Body of pancreas (tissue), 4 donors: Measurements from ENCODE around the gene MCM6. TPM values are rescaled to one million over a fixed set of nuclear protein-coding genes. Genes with fewer than 3 reads are reported as not detected.

Source experiments
- ATAC-seq: fragments of 150-250 bp; one replicate; pipeline ENCODE4 v1.9.1; 2016
- DNase-seq, 4 donors: peaks; one replicate each; pipeline ENCODE4 v3.0.0-alpha.2; 2019
- H3K27ac ChIP-seq, 4 donors: fragments of 200-600 bp; sonication (generic); 1 replicate in 3 of 4; 2 replicates in 1 of 4; pipeline versions ENCODE4 v1.5.1 to v1.6.1; 2016 to 2019; ENCODE audit warnings: mild to moderate bottlenecking in 1 of 4, mixed read lengths in 1 of 4, moderate library complexity in 1 of 4
- H3K27me3 ChIP-seq, 2 donors: fragments of 200-600 bp; sonication (generic); one replicate each; pipeline ENCODE4 v1.6.0; 2016; ENCODE audit warnings: mild to moderate bottlenecking in 1 of 2
- H3K36me3 ChIP-seq, 2 donors: fragments of 200-600 bp; sonication (generic); replicated peaks in 1 of 2; 2 replicates each; pipeline ENCODE4 v1.5.1; 2016; ENCODE audit warnings: low read depth in 2 of 2; ENCODE audit not compliant: insufficient read depth in 1 of 2
- H3K4me1 ChIP-seq: fragments of 200-600 bp; sonication (generic); one replicate; pipeline ENCODE4 v1.6.0; 2016
- H3K4me3 ChIP-seq, 2 donors: fragments of 200-600 bp; sonication (generic); 1 replicate in 1 of 2; 2 replicates in 1 of 2; pipeline ENCODE4 v1.5.1; 2016 to 2019
- H3K9me3 ChIP-seq, 3 donors: fragments of 200-600 bp; sonication (generic); 1 replicate in 2 of 3; 2 replicates in 1 of 3; pipeline ENCODE4 v1.5.1; 2016
- POLR2A ChIP-seq, 3 donors: fragments of 450-650 bp; IDR thresholded peaks; one replicate each; pipeline ENCODE4 v1.6.1; 2016; ENCODE audit warnings: antibody characterized with exemption in 3 of 3, mild to moderate bottlenecking in 2 of 3
- WGBS, 2 donors: methylation state at CpG; one replicate each; pipeline ENCODE4 v1.1.5; 2017; 5-methylcytosine and 5-hydroxymethylcytosine counted together
- intact Hi-C: fragments of 100-400 bp; cut with DNase I; formaldehyde crosslinking; loops from one replicate; pipeline ENCODE4 v1.15.1; 2023
- total RNA-seq, 2 donors: library from RNA; depleted of rRNA; stranded (reverse); fragments of >200 nt; gene quantifications; one replicate each; pipeline ENCODE4 v1.1.0, GENCODE V29; 2016
- TF ChIP-seq, protein P1 (sequence below), 7 experiments: fragments of 450-650 bp in 4 of 7; fragments of 200-600 bp in 3 of 7; sonication (generic) in 3 of 7; IDR thresholded peaks; one replicate each; pipeline ENCODE4 v1.5.1; 2016 to 2019; ENCODE audit warnings: antibody characterized with exemption in 7 of 7

Gene MCM6
- total RNA-seq, 2 donors from 2014 or later = 1.0 to 4.9 TPM

- ATAC-seq (no peak), DNase-seq (no peak)
- Histone ChIP-seq H3K4me1 (peaks cover 15% of the 10 kb centered on the region), H3K4me3 (no peak overlapping the region), H3K36me3 (peaks cover 0 to 2% of the 10 kb centered on the region in 2 donors), H3K27me3 (no peaks in the 10 kb centered on the region), H3K27ac (no peak overlapping the region), H3K9me3 (no peaks in the 10 kb centered on the region)
- TF ChIP-seq, protein P1, sequence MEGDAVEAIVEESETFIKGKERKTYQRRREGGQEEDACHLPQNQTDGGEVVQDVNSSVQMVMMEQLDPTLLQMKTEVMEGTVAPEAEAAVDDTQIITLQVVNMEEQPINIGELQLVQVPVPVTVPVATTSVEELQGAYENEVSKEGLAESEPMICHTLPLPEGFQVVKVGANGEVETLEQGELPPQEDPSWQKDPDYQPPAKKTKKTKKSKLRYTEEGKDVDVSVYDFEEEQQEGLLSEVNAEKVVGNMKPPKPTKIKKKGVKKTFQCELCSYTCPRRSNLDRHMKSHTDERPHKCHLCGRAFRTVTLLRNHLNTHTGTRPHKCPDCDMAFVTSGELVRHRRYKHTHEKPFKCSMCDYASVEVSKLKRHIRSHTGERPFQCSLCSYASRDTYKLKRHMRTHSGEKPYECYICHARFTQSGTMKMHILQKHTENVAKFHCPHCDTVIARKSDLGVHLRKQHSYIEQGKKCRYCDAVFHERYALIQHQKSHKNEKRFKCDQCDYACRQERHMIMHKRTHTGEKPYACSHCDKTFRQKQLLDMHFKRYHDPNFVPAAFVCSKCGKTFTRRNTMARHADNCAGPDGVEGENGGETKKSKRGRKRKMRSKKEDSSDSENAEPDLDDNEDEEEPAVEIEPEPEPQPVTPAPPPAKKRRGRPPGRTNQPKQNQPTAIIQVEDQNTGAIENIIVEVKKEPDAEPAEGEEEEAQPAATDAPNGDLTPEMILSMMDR (IDR thresholded peaks at IDR 0.05) = no peak
- TF ChIP-seq POLR2A (IDR thresholded peaks at IDR 0.05) = no peak
- intact Hi-C loops = no loop called here
- WGBS, 2 donors = 77 to 84% methylated on average over 19 of the region's 19 CpGs
These were observed 1.4 kb downstream of the MCM6 start for GRCh38 chr2:135874777-135875365.

DNA sequence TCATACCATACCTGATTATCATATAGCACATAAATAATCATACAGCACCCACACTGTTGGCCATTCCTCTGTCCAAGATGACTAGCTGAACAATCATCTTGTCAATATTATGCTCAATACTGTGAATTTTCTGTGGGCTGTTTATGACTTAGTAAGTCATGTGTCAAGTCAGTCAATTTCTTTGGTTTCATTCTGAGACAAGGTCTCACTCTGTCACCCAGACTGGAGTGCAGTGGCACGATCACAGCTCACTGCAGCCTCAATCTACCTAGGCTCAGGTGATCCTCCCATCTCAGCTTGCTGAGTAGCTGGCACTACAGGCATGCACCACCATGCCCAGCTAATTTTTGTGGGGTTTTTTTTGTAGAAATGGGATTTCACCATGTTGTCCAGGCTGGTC is 5.7 kb downstream of the MCM6 start:
- no peak overlapping the region for H3K4me3 ChIP-seq
- H3K27me3 ChIP-seq = no peaks in the 10 kb centered on the region
- no peak overlapping the region for H3K27ac ChIP-seq
- TF ChIP-seq, protein P1 (IDR thresholded peaks at IDR 0.05) = no peak
- TF ChIP-seq POLR2A (IDR thresholded peaks at IDR 0.05) = no peak
- H3K36me3 ChIP-seq = peaks cover 0 to 7% of the 10 kb centered on the region in 2 donors
- DNase-seq (no peak), ATAC-seq (no peak)
- H3K9me3 ChIP-seq = no peaks in the 10 kb centered on the region
- intact Hi-C loops = no loop called here
- 54 to 100% methylated on average over 1 of the region's 1 CpG for WGBS, 2 donors
- peaks cover 9% of the 10 kb centered on the region for H3K4me1 ChIP-seq

DNA sequence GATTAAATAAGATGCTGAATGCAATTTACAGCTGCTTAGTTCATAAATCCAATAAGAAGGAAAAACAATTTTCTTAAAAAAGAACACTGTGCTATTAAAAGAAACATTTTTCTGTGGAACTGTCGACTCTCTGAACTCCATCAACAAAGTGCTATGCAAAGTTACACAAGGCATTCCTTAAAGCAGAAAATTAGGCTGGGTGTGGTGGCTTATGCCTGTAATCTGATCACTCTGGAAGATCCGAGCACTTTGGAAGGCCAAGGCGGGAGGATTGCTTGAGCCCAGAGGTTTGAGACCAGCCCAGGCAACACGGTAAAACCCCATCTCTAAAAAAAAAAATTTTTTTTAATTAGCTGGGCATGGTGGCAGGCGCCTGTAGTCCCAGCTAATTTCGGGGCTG is 13.0 kb downstream of the MCM6 start:
- Histone ChIP-seq H3K9me3 (no peaks in the 10 kb centered on the region), H3K27ac (no peak overlapping the region), H3K36me3 (peaks cover 0 to 2% of the 10 kb centered on the region in 2 donors), H3K4me3 (no peak overlapping the region), H3K27me3 (no peaks in the 10 kb centered on the region), H3K4me1 (no peaks in the 10 kb centered on the region)
- TF ChIP-seq POLR2A (IDR thresholded peaks at IDR 0.05) = no peak
- TF ChIP-seq, protein P1 (IDR thresholded peaks at IDR 0.05) = no peak
- intact Hi-C loops = no loop called here
- ATAC-seq (no peak), DNase-seq (no peak)
- WGBS, 2 donors = 83 to 91% methylated on average over 6 of the region's 6 CpGs

GRCh38 chr2:135862718-135863117 is 13.5 kb downstream of the MCM6 start:
- H3K36me3 ChIP-seq = peaks cover 0 to 3% of the 10 kb centered on the region in 2 donors
- H3K9me3 ChIP-seq = no peaks in the 10 kb centered on the region
- H3K27ac ChIP-seq = no peak overlapping the region
- H3K4me1 ChIP-seq = no peaks in the 10 kb centered on the region
- WGBS, 2 donors = 89 to 90% methylated on average over 4 of the region's 4 CpGs
- H3K4me3 ChIP-seq = no peak overlapping the region
- no peaks in the 10 kb centered on the region for H3K27me3 ChIP-seq
- intact Hi-C loops = no loop called here
- TF ChIP-seq, protein P1 (IDR thresholded peaks at IDR 0.05) = no peak
- no peak for TF ChIP-seq POLR2A (IDR thresholded peaks at IDR 0.05)
- ATAC-seq (no peak), DNase-seq (no peak)

DNA sequence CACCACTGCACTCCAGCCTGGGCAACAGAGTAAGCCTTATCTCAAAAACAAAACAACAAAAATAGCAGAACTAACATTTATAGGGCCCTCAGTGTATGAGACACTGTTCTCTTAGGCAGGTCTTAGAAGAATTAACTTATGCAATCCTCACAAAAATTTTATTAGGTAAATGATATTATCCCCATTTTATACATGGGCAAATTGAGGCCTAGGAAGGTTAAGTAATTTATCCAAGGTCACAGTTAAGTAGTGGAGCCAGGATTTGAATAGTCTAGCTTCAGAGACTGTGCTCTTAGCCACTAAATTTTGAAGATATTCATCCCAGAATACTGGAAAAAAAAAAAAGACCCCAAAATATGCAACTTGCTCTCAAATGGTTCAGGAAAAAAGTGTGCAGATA is 22.8 kb downstream of the MCM6 start:
- intact Hi-C loops = no loop called here
- no peak overlapping the region for H3K27ac ChIP-seq
- DNase-seq (no peak), ATAC-seq (no peak)
- no peaks in the 10 kb centered on the region for H3K27me3 ChIP-seq
- peaks cover 0 to 8% of the 10 kb centered on the region in 2 donors for H3K36me3 ChIP-seq
- TF ChIP-seq, protein P1 (IDR thresholded peaks at IDR 0.05) = no peak
- no peak for TF ChIP-seq POLR2A (IDR thresholded peaks at IDR 0.05)
- H3K9me3 ChIP-seq = no peaks in the 10 kb centered on the region
- H3K4me1 ChIP-seq = no peaks in the 10 kb centered on the region
- H3K4me3 ChIP-seq = no peak overlapping the region
